ENCODE results near the gene CHD9.
"Not testable (repeated sequence)": the region's sequence is repeated elsewhere in the genome, so short reads cannot be mapped to it uniquely, and the experiment has no call there.

Gene CHD9

DNA sequence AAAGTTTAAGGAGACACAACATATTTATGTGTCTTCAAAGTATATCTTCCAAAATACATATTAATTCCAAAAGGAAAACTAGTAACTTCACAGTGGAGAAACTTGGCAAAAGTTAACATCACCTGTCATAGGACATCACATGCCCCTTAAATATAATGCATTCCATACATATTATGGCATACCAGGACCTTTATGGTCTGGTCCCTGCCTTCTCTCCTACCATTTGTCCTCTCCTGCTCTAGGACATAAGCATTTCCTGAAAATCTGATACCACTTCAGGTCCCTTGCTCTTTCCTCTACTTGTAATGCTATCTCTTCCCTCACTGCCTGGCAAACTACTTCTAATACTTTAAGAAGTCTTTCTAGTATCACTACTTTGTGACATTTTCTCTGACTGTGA, 211.4 kb downstream of the CHD9 start:
- no peak for DNase-seq (ENCODE audit: low read depth, low spot score)

DNA sequence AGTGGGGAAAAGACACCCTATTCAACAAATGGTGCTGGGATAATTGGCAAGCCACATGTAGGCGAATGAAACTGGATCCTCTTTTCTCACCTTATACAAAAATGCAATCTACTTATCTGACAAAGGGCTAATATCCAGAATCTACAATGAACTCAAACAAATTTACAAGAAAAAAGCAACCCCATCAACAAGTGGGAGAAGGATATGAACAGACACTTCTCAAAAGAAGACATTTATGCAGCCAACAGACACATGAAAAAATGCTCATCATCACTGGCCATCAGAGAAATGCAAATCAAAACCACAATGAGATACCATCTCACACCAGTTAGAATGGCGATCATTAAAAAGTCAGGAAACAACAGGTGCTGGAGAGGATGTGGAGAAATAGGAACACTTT, 223.7 kb downstream of the CHD9 start:
- DNase-seq (ENCODE audit: low read depth, low spot score) = not testable (repeated sequence)

DNA sequence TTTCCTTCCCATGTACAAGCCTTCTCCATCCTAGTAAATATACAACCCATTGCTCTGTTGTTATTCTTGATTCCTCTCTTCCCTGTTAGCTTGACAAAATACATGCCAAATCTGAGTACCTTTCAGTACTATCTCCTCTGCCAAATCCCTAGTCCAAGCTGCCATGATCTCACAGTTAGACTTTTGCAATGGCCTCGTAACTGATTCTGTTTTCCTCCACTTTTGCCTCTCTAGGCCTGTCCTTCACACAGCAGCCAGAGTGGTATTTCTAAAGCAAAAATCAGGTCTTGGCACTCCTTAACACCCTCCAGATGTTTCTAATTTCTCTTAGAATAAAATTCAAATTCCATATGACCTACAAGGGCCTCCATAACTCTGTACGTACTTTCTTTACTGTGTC, 226.5 kb downstream of the CHD9 start:
- no peak for DNase-seq (ENCODE audit: low read depth, low spot score)

DNA sequence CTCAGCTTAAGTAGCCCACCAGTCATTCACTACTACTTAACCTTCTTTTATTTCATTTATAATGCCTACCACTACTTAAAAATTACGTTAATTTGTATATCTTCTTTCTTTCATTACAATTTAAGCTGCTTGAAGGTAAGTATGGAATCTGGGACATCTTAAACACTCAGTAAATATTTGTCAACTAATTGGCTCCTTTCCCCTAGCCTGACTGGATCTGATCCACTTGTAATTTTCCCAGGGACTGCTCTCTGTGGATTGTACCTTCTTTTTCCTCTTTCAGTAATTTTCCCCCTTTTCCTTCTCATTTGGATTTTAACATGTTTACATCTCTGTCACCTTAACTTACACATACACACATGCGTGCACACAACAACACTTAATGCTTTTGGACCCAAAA, 227.1 kb downstream of the CHD9 start:
- no peak for DNase-seq (ENCODE audit: low read depth, low spot score)

DNA sequence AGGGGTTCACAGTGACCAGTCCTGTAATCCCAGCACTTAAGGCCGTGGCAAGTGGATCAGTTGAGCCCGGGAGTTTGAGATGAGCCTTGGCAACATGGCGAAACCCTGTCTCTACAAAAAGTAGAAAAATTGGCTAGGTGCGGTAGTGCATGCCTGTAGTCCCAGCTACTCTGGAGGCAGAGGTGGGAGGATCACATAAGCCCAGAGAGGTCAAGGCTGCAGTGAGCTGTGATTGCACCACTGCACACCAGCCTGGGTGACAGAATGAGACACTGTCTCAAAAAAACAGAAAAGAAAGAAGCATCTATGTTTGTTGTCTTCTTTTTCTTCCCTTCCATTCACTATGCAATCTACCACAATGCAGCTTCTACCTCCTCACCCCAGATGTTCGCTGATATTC, 227.5 kb downstream of the CHD9 start:
- DNase-seq (ENCODE audit: low read depth, low spot score) = no peak

DNA sequence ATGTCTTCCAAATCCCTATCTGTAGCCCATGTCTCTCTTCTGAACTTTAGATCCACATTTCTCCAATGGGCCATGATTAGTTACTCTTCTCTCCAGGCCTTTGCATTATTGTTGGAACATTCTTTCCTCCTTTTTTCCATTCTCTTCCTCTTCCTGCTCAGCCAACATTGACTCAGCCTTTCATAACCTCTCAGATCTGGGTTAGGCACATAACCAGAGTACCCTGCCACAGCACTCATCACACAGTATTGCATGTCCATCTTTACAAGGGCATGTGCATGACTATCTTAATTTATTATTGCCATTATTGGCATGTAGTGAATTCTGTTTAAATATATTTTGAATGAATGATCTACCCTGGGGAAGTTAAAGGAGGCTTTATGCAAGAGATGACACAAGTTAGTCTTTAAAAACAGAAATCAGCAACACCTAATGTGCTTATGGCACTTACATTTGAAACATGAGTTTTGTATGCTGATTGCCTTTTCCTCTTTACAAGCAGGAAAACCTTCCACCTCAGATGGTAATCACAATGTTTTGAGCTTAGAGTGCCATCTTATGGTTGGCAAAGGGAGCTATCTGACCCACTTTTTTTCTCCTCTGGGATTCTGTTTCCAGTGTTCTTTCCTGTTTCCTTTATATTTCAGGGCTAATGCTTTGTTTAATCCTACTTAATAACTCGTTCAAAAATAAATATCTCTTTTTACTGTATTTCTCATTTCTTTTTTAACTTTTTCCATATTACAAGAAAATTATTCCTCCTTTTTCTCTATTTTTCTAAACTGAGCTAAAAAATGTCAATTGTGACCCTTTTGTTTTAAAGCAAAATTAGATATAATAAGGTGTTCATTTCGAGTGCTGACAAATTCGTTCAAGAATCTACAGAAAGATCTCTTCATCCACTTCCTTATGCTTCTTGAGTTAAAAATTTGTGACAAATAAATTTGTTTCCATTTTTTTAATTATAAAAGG, 228.5 kb downstream of the CHD9 start:
- DNase-seq (ENCODE audit: low read depth, low spot score) = no peak

DNA sequence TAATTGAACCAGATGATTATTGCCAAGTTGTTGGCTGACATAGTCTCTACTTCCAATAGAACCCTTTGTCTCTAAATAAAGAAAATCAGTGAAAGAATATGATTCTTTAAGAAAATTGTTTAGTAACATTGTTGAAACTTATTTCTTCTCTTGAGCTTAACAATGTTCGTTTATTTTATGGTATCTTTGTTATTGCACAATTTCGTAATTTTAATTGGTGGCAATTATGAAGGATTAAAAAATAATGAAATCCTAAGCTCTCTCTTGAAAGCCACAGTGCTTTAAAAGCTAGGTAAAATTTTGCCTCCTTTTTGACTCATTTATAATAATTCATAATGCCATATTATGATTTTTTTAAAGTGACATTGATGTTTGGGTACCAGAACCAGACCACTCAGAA, 230.4 kb downstream of the CHD9 start:
- no peak for DNase-seq (ENCODE audit: low read depth, low spot score)

DNA sequence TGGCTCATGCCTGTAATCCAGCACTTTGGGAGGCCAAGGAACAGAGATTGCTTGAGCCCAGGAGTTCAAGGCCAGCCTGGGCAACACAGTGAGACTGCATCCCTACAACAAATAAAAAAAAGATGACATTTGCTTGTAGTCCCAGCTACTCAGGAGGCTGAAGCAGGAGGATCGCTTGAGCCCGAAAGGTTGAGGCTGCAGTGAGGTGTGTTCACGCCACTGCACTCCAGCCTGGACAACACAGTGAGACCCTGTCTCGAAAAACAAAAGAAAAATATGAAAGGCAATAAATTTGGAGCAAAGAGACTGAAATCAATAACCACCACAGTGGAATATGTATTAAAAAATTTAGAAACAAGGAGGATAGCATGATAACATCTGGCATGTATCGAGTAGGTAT, 235.7 kb downstream of the CHD9 start:
- no peak for DNase-seq (ENCODE audit: low read depth, low spot score)

DNA sequence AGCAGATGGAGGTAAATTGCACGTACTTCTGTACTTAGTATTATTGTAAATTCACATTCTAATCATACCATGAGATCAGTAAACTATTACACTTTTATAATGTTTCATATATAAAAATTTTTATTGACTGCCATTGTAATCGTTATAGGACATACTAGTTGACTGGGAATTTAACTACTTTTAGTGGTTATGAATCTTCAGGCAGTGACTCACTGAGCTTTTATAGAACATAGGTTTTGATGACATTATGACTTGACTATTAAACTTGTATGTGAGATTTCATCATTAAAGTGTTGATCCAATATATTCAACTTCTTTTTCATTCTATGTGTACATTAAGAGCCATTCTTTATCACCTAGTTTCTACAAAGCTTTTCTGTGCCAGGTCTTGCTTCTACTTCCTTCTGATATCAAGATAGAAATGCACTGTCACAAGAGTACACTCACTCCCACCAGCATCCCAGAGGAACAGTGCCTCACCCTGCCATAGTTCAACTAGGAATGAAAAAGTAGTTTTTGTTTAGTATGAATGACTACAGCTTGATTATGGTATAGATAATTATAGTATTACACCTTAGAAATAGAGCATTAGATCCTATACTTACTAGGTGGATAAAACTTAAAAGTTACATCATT, 237.1 kb downstream of the CHD9 start:
- no peak for DNase-seq (ENCODE audit: low read depth, low spot score)

DNA sequence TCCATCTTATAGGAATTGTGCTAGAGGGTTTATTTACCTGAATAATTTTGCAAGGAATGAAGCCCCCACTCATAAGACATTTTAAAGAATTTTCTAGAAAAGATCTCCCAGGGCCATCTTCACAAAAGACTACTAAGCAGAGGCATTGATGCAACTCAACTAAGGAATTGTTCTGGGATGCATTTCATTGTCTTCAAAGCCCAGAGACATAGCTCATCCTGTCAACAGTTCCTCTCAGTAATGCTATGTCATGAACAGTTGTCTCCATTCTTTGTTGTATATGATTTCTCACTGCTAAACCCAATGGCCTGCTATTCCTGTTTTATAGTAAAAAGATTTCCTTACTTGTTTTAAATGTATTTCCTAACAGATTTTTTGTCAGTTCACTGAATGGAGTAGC, 242.7 kb downstream of the CHD9 start:
- no peak for DNase-seq (ENCODE audit: low read depth, low spot score)

DNA sequence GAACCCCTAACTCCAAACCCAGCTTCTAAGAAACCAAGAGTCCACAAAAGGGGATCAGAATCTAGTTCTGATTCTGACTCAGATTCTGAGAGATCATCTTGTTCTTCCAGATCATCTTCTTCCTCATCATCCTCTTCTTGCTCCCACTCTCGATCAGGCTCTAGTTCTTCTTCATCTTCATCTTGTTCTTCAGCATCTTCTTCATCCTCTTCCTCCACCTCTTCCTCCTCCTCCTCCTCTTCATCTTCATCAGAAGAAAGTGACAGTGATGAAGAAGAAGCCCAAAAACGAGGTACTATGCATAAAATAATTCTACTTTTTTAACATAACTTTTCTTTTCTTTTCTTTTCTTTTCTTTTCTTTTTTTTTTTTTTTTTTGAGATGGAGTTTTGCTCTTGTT, 249.5 kb downstream of the CHD9 start:
- DNase-seq (ENCODE audit: low read depth, low spot score) = no peak

DNA sequence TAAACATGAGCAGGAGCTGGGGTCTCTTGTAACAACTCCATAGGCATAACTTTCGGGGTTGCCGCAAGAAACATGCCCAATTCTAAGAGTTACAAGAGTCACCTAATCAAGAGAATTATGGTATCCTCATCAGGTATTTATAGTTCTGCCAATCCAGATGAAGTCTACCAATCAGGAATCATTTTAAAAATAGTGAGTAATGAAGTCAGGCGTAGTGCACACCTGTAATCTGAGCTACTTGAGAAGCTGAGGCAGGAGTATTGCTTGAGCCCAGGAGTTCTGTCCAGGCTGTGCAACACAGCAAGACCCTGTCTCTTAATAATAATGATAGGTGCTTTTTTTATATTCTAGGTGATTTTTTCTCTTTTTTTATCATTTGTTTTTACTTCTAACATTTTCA, 251.0 kb downstream of the CHD9 start:
- no peak for DNase-seq (ENCODE audit: low read depth, low spot score)

DNA sequence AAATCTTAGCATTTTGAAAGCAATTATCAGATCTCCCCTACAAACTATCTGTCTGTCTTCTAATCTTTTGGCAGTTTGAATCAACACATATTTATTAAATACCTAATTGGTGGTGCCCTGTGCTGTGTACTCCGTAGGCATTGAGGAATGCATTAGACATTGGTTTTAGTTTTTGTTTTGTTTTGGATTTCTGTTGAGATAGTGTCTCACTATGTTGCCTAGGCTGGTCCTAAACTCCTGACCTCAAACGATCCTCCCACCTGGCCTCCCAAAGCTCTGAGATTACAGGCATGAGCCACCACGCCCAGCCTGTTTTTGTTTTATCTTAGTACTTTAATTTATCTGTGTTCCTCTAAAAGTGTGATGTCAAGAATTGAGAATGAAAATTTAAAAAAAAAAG, 254.7 kb downstream of the CHD9 start:
- no peak for DNase-seq (ENCODE audit: low read depth, low spot score)

DNA sequence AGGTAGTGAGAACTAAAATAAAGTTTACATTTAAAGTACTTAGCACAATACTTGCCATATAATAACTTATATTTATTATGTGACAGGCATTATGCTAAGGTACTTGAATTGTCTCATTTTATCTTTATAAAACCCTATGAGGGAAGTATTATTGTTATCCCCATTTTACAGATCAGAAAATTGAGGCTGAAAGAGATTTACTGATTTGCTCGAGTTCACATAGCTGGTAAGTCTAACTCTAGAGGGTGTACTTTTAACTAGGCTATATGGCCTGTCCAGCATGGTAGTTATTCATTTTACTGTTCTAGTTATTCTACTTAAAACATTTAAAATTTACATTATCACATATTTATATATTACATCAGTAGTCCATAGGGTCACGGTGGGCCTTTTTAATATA, 266.2 kb downstream of the CHD9 start:
- no peak for DNase-seq (ENCODE audit: low read depth, low spot score)

DNA sequence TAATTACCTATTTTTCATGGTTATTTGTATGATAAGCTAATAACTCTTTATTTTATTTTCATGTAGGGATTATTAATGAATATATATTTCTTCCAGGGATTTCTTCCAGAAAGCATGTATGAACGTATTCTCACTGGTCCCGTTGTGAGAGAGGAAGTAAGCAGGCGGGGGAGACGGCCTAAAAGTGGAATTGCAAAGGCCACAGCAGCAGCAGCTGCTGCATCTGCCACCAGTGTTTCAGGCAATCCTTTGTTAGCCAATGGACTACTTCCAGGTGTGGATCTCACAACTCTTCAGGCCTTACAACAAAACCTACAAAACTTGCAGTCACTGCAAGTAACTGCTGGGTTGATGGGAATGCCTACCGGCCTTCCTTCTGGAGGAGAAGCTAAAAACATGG, 269.1 kb downstream of the CHD9 start:
- DNase-seq (ENCODE audit: low read depth, low spot score) = no peak

DNA sequence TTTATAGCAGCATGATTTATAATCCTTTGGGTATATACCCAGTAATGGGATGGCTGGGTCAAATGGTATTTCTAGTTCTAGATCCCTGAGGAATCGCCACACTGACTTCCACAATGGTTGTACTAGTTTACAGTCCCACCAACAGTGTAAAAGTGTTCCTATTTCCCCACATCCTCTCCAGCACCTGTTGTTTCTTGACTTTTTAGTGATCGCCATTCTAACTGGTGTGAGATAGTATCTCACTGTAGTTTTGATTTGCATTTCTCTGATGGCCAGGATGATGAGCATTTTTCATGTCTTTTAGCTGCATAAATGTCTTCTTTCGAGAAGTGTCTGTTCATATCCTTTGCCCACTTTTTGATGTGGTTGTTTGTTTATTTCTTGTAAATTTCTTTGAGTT, 276.2 kb downstream of the CHD9 start:
- not testable (repeated sequence) for DNase-seq (ENCODE audit: low read depth, low spot score)

DNA sequence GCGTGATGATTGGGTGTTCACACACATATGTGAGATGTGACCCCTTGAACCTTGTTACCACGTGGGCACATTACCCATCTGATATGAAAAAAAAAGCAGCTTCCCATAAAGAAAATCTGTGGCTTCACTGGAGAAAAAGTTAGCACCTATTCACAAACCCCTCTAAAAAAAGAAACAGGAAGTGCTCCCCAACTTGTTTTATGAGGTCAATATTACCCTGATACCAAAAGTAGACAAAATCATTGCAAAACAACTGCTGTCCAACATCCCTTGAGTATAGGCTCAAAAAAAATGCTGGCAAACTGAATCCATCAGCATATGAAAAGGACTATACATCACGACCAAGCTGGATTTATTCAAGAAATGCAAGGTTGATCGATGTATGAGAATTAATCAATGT, 279.8 kb downstream of the CHD9 start:
- DNase-seq (ENCODE audit: low read depth, low spot score) = no peak

DNA sequence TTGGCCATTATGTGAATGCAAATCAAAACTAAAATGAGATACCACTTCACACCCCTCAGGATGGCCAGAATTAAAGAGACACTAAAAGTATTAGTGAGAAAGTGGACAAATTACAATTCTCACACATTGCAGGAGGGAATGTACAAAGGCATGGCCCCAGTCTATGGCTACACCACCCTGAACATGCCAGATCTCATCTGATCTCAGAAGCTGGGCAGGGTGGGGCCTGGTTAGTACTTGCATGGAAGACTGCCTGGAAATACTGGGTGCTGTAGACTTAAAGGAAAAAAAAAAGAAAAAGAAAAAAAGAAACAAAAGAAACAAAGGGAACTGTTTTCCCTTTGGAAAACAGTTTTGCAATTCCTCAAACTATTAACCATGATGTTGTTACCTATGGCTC, 282.5 kb downstream of the CHD9 start:
- DNase-seq (ENCODE audit: low read depth, low spot score) = no peak

DNA sequence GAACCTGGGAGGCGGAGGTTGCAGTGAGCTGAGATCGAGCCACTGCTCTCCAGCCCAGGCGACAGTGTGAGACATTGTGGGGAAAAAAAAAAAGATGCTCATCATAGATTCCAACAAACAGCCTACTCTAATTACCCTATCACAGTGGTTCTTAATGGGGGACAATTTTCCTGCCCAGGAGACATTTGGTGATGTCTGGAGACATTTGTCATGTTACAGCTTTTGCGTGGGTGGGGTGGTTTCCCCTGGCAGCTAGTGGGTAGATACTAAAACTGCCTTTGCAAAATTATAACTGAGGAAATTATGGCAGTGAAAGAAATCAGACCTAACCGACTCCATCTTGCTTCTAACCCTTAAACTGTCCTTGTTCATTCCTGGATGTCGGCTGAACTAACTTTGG, 287.0 kb downstream of the CHD9 start:
- no peak for DNase-seq (ENCODE audit: low read depth, low spot score)

DNA sequence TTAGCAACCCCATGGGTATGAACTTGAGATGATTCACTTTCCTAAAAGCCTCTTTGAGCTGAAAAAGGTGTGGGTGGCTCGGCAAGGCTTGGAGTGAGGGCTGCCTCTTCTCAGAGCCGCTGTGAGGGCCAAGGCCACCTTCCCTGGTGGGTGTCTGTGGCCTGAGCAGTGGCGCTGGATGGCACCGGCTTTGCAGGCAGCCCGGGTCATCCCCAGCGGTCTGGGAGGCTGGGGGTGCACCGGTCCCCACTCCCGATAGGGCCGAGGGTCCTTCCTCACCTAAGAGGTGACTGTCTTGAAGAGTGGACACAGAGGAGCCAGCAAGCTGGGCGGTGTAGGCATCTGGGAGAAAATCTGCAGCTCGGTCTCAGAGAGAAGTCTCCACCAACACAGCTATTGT, 300.3 kb downstream of the CHD9 start:
- no peak for DNase-seq (ENCODE audit: low read depth, low spot score)

DNA sequence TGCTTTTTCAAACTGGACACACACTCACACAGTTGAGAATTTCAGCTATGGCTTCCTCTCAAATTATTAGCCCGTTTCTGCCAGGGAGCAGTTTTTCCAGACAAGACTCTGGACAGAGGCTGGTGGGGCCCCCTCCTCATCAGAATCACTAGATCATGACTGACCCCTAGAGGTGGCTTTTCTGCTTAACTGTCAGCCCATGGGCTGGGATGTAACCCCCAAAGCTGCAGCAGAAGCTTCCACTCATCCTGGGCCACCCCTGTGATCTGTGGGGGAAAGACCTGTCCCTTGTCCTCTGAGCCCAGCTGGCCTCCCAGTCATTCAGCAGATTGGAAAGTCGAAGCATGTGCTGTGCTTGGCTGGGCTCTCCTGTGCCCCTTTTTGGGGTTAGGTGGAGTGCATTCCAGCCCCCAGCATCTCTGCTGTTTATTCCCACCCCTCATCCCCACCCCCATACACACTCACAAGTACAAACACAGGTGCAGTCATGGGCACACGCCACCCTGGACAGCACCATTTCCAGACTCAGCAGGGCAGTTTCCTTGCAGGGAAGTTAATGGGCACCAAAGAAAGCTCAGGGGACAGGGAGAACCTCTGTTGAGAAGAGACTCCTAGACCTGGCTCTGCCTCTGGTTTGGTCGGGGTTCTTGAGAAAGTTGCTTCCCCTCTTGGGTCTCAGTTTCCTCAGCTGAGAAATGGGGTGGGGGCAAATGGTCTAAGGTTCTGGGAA, 301.9 kb downstream of the CHD9 start:
- no peak for DNase-seq (ENCODE audit: low read depth, low spot score)

DNA sequence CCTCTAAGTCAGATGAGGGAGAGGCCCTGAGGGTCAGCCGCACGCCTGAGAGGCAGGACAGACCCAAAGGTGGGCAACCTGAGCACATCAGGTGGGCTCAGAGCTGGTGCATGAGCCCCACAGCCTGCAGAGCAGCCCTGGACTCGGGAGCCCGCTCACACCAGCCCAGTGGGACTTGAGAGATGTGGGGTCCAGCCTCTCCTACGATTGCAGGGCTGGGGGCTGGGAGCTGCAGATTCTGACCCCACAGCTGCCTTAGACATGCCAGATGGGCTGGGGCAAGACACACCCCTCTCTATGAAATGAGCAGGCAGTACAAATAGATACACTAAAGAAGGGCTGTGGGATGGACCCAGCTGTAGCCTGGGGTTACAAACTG, 302.4 kb downstream of the CHD9 start:
- no peak for DNase-seq (ENCODE audit: low read depth, low spot score)

DNA sequence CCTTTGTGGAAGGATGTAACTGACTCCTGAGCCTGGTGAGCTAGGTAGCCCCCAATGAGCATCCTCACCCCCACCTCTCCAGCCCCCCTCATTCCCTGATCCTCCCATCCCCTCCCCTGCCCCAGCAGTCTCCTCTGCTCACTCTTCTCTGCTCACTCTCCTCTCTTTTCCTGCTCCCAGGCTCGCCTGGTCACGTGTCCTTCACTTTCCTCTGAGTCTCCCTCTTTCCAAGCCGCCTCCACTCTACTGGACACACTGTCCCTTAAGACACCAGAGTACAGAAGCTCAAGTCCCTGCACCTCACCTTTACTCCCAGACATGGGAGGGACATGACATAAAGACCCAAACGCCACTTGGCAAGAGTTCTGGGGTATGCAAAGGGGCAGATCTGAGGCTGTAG, 303.2 kb downstream of the CHD9 start:
- DNase-seq (ENCODE audit: low read depth, low spot score) = no peak
